HEK293T (cell line): ENCODE data around the gene ANXA9.

Source experiments
- BHLHE40 ChIP-seq: fragments of 450-650 bp; IDR thresholded peaks from 2 replicates; pipeline ENCODE4 v1.6.1; 2016; ENCODE audit warnings: mild to moderate bottlenecking, moderate library complexity, borderline replicate concordance
- ELF4 ChIP-seq: fragments of 450-650 bp; IDR thresholded peaks from 2 replicates; pipeline ENCODE4 v1.6.1; 2017; ENCODE audit warnings: antibody characterized with exemption
- FOXM1 ChIP-seq: fragments of 450-650 bp; IDR thresholded peaks from 2 replicates; pipeline ENCODE4 v1.6.1; 2017; ENCODE audit warnings: mild to moderate bottlenecking, borderline replicate concordance
- HDGF ChIP-seq: fragments of 450-650 bp; IDR thresholded peaks from 2 replicates; pipeline ENCODE4 v1.6.1; 2017; ENCODE audit warnings: antibody characterized with exemption, borderline replicate concordance
- L3MBTL2 ChIP-seq: fragments of 450-650 bp; conservative IDR thresholded peaks from 2 replicates; pipeline ENCODE4 v1.6.1; 2016; ENCODE audit warnings: mild to moderate bottlenecking
- LEF1 ChIP-seq: fragments of 450-650 bp; IDR thresholded peaks from 2 replicates; pipeline ENCODE4 v1.6.1; 2017; ENCODE audit warnings: mild to moderate bottlenecking, borderline replicate concordance
- NFRKB ChIP-seq: fragments of 450-650 bp; IDR thresholded peaks from 2 replicates; pipeline ENCODE4 v1.6.1; 2016; ENCODE audit warnings: mild to moderate bottlenecking, moderate library complexity
- PKNOX1 ChIP-seq: fragments of 450-650 bp; IDR thresholded peaks from 2 replicates; pipeline ENCODE4 v1.6.1; 2016
- SP1 ChIP-seq: fragments of 450-650 bp; IDR thresholded peaks from 2 replicates; pipeline ENCODE4 v1.6.1; 2017
- TARDBP ChIP-seq: fragments of 450-650 bp; IDR thresholded peaks from 2 replicates; pipeline ENCODE4 v1.6.1; 2016
- ZNF384 ChIP-seq: fragments of 450-650 bp; IDR thresholded peaks from 2 replicates; pipeline ENCODE4 v1.6.1; 2016

GRCh38 chr1:150981177-150981804 is 801 bp upstream of the ANXA9 start:
- TF ChIP-seq BHLHE40 = no peak
- no peak for TF ChIP-seq ELF4
- TF ChIP-seq NFRKB = no peak
- no peak for TF ChIP-seq TARDBP
- TF ChIP-seq SP1 = no peak
- no peak for TF ChIP-seq ZNF384
- TF ChIP-seq L3MBTL2 = no peak
- no peak for TF ChIP-seq PKNOX1
- no peak for TF ChIP-seq FOXM1
- TF ChIP-seq HDGF = no peak
- TF ChIP-seq LEF1 = no peak
